ENCODE data around the gene TIMM23. TPM values are rescaled to one million over a fixed set of nuclear protein-coding genes. Genes with fewer than 3 reads are reported as not detected.

The TIMM23 gene
- total RNA-seq, 1 experiment from 2014 or later = 142 TPM

Other genes with a start within 250 kb of the TIMM23 start
- gene WASHC2C, start 245.2 kb upstream of the TIMM23 start, total RNA-seq (2022) = 46.1 and 48.1 TPM in 2 replicates
- gene AGAP4, start 125.0 kb upstream of the TIMM23 start, total RNA-seq (2022) = 44.5 and 45.2 TPM in 2 replicates
- gene NCOA4, start 58.1 kb downstream of the TIMM23 start, total RNA-seq (2022) = 139 and 142 TPM in 2 replicates
- gene MSMB, start 73.8 kb downstream of the TIMM23 start, total RNA-seq (2022) = 0.84 and 4.0 TPM in 2 replicates